ENCODE measurements around the gene GANC. TPM values are rescaled to one million over a fixed set of nuclear protein-coding genes. Genes with fewer than 3 reads are reported as not detected.

Gene GANC
- total RNA-seq, 1 experiment from 2014 or later: 24.0 TPM

- intact Hi-C loops (cut with micrococcal nuclease): no loop called here
- Mint-ChIP-seq H3K36me3 (ENCODE audit: insufficient read depth, unreplicated experiment) (peaks cover 84% of the 10 kb centered on the region), H3K27ac (ENCODE audit: low read depth, unreplicated experiment) (no peak overlapping the region), H3K9me3 (ENCODE audit: unreplicated experiment) (no peaks in the 10 kb centered on the region), H3K4me3 (ENCODE audit: unreplicated experiment) (no peak overlapping the region), H3K4me1 (ENCODE audit: insufficient read depth, unreplicated experiment) (no peaks in the 10 kb centered on the region), H3K27me3 (ENCODE audit: insufficient read depth, unreplicated experiment) (no peaks in the 10 kb centered on the region)
- TF ChIP-seq, protein P1, sequence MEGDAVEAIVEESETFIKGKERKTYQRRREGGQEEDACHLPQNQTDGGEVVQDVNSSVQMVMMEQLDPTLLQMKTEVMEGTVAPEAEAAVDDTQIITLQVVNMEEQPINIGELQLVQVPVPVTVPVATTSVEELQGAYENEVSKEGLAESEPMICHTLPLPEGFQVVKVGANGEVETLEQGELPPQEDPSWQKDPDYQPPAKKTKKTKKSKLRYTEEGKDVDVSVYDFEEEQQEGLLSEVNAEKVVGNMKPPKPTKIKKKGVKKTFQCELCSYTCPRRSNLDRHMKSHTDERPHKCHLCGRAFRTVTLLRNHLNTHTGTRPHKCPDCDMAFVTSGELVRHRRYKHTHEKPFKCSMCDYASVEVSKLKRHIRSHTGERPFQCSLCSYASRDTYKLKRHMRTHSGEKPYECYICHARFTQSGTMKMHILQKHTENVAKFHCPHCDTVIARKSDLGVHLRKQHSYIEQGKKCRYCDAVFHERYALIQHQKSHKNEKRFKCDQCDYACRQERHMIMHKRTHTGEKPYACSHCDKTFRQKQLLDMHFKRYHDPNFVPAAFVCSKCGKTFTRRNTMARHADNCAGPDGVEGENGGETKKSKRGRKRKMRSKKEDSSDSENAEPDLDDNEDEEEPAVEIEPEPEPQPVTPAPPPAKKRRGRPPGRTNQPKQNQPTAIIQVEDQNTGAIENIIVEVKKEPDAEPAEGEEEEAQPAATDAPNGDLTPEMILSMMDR (IDR thresholded peaks at IDR 0.05; ENCODE audit: unreplicated experiment): no peak
- ChIA-PET CTCF (no interaction called here), POLR2A (interaction anchor here (0.7 to 1.8 kb wide), 3 partner anchors 11 to 285 kb away, joined by 3 to 4 read pairs (median 4); partner anchors contain the start of genes GANC and TMEM87A)
- DNase-seq (ENCODE audit: unreplicated experiment): no peak
- no TSS peak for BruUV-seq (replicated peaks)
These were observed 41.9 kb upstream of the GANC start for GRCh38 chr15:42231088-42231487.

- Mint-ChIP-seq H3K36me3 (ENCODE audit: insufficient read depth, unreplicated experiment) (peaks cover 84% of the 10 kb centered on the region), H3K27me3 (ENCODE audit: insufficient read depth, unreplicated experiment) (no peaks in the 10 kb centered on the region), H3K27ac (ENCODE audit: low read depth, unreplicated experiment) (no peak overlapping the region), H3K4me3 (ENCODE audit: unreplicated experiment) (no peak overlapping the region), H3K9me3 (ENCODE audit: unreplicated experiment) (no peaks in the 10 kb centered on the region), H3K4me1 (ENCODE audit: insufficient read depth, unreplicated experiment) (no peaks in the 10 kb centered on the region)
- ChIA-PET POLR2A (interaction anchor here (1.1 kb wide), 1 partner anchor 25 kb away, joined by 5 read pairs; the partner anchor contains the start of gene VPS39), CTCF (interaction anchor here (0.5 kb wide), 1 partner anchor 501 kb away, joined by 4 read pairs; no protein-coding TSS in a partner anchor)
- TF ChIP-seq, protein P1 (IDR thresholded peaks at IDR 0.05; ENCODE audit: unreplicated experiment): no peak
- intact Hi-C loops (cut with micrococcal nuclease): no loop called here
- DNase-seq (ENCODE audit: unreplicated experiment): no peak
- no TSS peak for BruUV-seq (replicated peaks)
These were observed 40.4 kb upstream of the GANC start for GRCh38 chr15:42232606-42233005.

GRCh38 chr15:42233107-42233506 lies 39.9 kb upstream of the GANC start:
- H3K4me3 Mint-ChIP-seq (ENCODE audit: unreplicated experiment): no peak overlapping the region
- BruUV-seq (replicated peaks): no TSS peak
- no peaks in the 10 kb centered on the region for H3K4me1 Mint-ChIP-seq (ENCODE audit: insufficient read depth, unreplicated experiment)
- no peaks in the 10 kb centered on the region for H3K27me3 Mint-ChIP-seq (ENCODE audit: insufficient read depth, unreplicated experiment)
- TF ChIP-seq, protein P1 (IDR thresholded peaks at IDR 0.05; ENCODE audit: unreplicated experiment): no peak
- POLR2A ChIA-PET: interaction anchor here (1.1 kb wide), 1 partner anchor 25 kb away, joined by 5 read pairs; the partner anchor contains the start of gene VPS39
- no peak for DNase-seq (ENCODE audit: unreplicated experiment)
- H3K36me3 Mint-ChIP-seq (ENCODE audit: insufficient read depth, unreplicated experiment): peaks cover 84% of the 10 kb centered on the region
- H3K9me3 Mint-ChIP-seq (ENCODE audit: unreplicated experiment): no peaks in the 10 kb centered on the region
- CTCF ChIA-PET: interaction anchor here (0.5 kb wide), 1 partner anchor 501 kb away, joined by 4 read pairs; no protein-coding TSS in a partner anchor
- H3K27ac Mint-ChIP-seq (ENCODE audit: low read depth, unreplicated experiment): no peak overlapping the region
- intact Hi-C loops (cut with micrococcal nuclease): no loop called here

- no peak for DNase-seq (ENCODE audit: unreplicated experiment)
- no TSS peak for BruUV-seq (replicated peaks)
- H3K4me3 Mint-ChIP-seq (ENCODE audit: unreplicated experiment): no peak overlapping the region
- H3K36me3 Mint-ChIP-seq (ENCODE audit: insufficient read depth, unreplicated experiment): peaks cover 67% of the 10 kb centered on the region
- H3K27me3 Mint-ChIP-seq (ENCODE audit: insufficient read depth, unreplicated experiment): no peaks in the 10 kb centered on the region
- H3K9me3 Mint-ChIP-seq (ENCODE audit: unreplicated experiment): no peaks in the 10 kb centered on the region
- POLR2A ChIA-PET: interaction anchor here (0.7 kb wide), 1 partner anchor 864 kb away, joined by 3 read pairs; no protein-coding TSS in a partner anchor
- TF ChIP-seq, protein P1 (IDR thresholded peaks at IDR 0.05; ENCODE audit: unreplicated experiment): no peak
- CTCF ChIA-PET: no interaction called here
- H3K4me1 Mint-ChIP-seq (ENCODE audit: insufficient read depth, unreplicated experiment): no peaks in the 10 kb centered on the region
- no peak overlapping the region for H3K27ac Mint-ChIP-seq (ENCODE audit: low read depth, unreplicated experiment)
- intact Hi-C loops (cut with micrococcal nuclease): no loop called here
These were observed 33.3 kb upstream of the GANC start for GRCh38 chr15:42239528-42240182.

Data from MCF 10A (cell line).